Naive thymus-derived CD8-positive, alpha-beta T cell (primary cell): ENCODE data around the gene COMMD9. TPM values are rescaled to one million over a fixed set of nuclear protein-coding genes. Genes with fewer than 3 reads are reported as not detected.

ENCODE experiments used
- ATAC-seq, 2 donors: fragments of 150-1000 bp; cut with Tn5 transposase in 1 of 2; sonication (Bioruptor Pico), chemical (Tn5 transposase) in 1 of 2; 1 replicate in 1 of 2; 2 replicates in 1 of 2; pipeline ENCODE4 v1.10.0; 2021; ENCODE audit warnings: mild to moderate bottlenecking in 2 of 2, moderate library complexity in 2 of 2
- POLR2A ChIA-PET: fragments of 350-600 bp; sonication (Branson Sonifier 250); formaldehyde crosslinking; loops from one replicate; lab custom pipeline; 2021; ENCODE audit warnings: antibody characterized with exemption; lab: Charles Lee
- DNase-seq, 10 donors: peaks; one replicate each; pipeline versions ENCODE4 v3.0.0 to v3.0.0-alpha.2; 2020 to 2022
- H3K27ac Mint-ChIP-seq, 10 donors: one replicate each; pipeline ENCODE4 v1.8.0; 2020 to 2022; ENCODE audit warnings: mild to moderate bottlenecking in 10 of 10, mixed read lengths in 10 of 10, moderate library complexity in 4 of 10, inconsistent platforms in 1 of 10
- H3K27me3 Mint-ChIP-seq, 5 donors: one replicate each; pipeline ENCODE4 v1.8.0; 2021 to 2022; ENCODE audit warnings: mixed read lengths in 5 of 5
- H3K36me3 Mint-ChIP-seq, 3 donors: one replicate each; pipeline ENCODE4 v1.8.0; 2020 to 2022; ENCODE audit warnings: mixed read lengths in 3 of 3, mild to moderate bottlenecking in 2 of 3, inconsistent platforms in 1 of 3
- H3K4me1 Mint-ChIP-seq, 4 donors: one replicate each; pipeline ENCODE4 v1.8.0; 2021 to 2022; ENCODE audit warnings: mixed read lengths in 4 of 4
- H3K4me3 Mint-ChIP-seq, 10 donors: one replicate each; pipeline ENCODE4 v1.8.0; 2020 to 2022; ENCODE audit warnings: mild to moderate bottlenecking in 10 of 10, mixed read lengths in 10 of 10, moderate library complexity in 6 of 10, inconsistent platforms in 1 of 10
- H3K9me3 Mint-ChIP-seq, 9 donors: one replicate each; pipeline ENCODE4 v1.8.0; 2020 to 2022; ENCODE audit warnings: mixed read lengths in 9 of 9, mild to moderate bottlenecking in 3 of 9, inconsistent platforms in 1 of 9, moderate library complexity in 1 of 9
- polyA plus RNA-seq, 3 donors: library from polyadenylated mRNA; unstranded; fragments of 300-500 nt; fragmentation: Illumina TruSeq; gene quantifications; one replicate each; pipeline ENCODE4 v1.2.3, GENCODE V29; 2021
- total RNA-seq, 8 experiments: library from RNA in 2 of 8; stranded (reverse) in 2 of 8; gene quantifications; one replicate each; pipeline ENCODE4 v1.2.3 and lab custom pipeline; 2021 to 2026

Gene COMMD9
- total and polyA plus RNA-seq, 5 experiments from 2014 or later = 46.6 to 94.0 (median 68.9) TPM

DNA sequence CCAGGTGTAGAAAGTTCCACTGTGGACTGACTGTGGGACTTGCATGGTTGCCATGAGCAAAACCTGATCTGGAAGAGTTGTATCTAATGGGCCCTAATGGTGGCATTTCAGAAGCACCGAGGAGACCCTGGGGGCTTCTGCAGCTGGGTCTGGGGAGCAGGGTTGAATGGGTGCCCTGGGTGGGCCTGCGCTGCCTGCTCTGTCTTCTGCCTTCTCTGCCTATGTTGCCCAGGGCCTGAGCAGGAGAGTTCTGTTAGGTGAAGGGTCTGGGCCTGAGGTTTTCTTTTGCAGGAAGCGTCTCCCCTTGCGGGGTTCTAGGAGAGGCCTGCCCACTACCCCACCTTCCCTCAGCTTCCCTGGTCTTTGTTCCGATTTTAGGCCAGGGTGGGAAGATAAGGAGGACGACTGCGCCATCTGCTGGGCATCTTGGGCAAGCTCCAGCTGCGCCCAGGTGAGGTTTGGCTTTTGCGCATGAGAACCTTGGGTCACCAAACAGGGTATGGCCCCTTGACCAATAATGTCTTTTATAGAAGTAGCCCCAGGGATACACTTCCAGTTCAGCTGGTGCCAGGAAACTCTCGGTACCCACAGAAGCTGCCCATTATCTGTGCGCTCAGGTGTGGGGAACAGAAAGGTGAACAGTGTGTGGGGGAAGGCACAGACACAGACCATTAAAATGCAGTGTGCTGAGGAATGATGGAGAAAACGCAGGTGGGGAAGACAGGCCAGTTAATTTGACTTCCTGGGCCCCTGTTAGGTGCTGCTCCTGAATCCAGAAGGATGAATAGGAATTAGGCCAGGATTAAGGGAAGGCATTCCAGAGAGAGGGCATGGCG, 23.2 kb downstream of the COMMD9 start:
- Mint-ChIP-seq H3K36me3 (peaks cover 0 to 10% (median 2%) of the 10 kb centered on the region in 3 donors), H3K27ac (peak overlapping the region in 1 of 10 donors; percentile 9), H3K4me1 (peaks cover 0 to 2% (median 0%) of the 10 kb centered on the region in 4 donors), H3K9me3 (no peaks in the 10 kb centered on the region), H3K27me3 (peaks cover 3 to 28% (median 14%) of the 10 kb centered on the region in 5 donors), H3K4me3 (no peak overlapping the region)
- POLR2A ChIA-PET = no interaction called here
- DNase-seq (peak in 9 of 10 donors; percentile 9 to 65 (median 43)), ATAC-seq (peak; percentile 48 to 69)

DNA sequence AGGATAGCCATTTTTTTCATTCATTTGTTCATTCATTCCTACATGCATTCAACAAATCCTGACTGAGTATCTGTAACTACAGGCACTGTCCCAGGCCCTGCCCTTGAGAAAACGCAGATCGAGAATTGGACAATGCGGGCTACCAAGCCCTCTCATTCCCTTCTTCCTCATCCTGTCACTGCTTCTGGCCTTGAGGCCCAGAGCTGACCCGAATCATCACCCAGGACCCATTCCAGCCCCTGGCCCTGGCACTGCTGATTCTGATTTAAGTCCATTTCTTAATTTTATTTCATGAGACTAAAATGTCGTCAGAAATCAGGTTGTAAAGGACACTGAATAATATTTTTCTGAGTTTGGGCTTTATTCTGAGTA, 24.3 kb downstream of the COMMD9 start:
- H3K27me3 Mint-ChIP-seq = peaks cover 6 to 36% (median 18%) of the 10 kb centered on the region in 5 donors
- peaks cover 0 to 2% (median 0%) of the 10 kb centered on the region in 3 donors for H3K36me3 Mint-ChIP-seq
- POLR2A ChIA-PET = no interaction called here
- no peak overlapping the region for H3K27ac Mint-ChIP-seq
- ATAC-seq (no peak), DNase-seq (no peak)
- H3K4me1 Mint-ChIP-seq = peaks cover 0 to 2% (median 0%) of the 10 kb centered on the region in 4 donors
- H3K4me3 Mint-ChIP-seq = no peak overlapping the region
- no peaks in the 10 kb centered on the region for H3K9me3 Mint-ChIP-seq

DNA sequence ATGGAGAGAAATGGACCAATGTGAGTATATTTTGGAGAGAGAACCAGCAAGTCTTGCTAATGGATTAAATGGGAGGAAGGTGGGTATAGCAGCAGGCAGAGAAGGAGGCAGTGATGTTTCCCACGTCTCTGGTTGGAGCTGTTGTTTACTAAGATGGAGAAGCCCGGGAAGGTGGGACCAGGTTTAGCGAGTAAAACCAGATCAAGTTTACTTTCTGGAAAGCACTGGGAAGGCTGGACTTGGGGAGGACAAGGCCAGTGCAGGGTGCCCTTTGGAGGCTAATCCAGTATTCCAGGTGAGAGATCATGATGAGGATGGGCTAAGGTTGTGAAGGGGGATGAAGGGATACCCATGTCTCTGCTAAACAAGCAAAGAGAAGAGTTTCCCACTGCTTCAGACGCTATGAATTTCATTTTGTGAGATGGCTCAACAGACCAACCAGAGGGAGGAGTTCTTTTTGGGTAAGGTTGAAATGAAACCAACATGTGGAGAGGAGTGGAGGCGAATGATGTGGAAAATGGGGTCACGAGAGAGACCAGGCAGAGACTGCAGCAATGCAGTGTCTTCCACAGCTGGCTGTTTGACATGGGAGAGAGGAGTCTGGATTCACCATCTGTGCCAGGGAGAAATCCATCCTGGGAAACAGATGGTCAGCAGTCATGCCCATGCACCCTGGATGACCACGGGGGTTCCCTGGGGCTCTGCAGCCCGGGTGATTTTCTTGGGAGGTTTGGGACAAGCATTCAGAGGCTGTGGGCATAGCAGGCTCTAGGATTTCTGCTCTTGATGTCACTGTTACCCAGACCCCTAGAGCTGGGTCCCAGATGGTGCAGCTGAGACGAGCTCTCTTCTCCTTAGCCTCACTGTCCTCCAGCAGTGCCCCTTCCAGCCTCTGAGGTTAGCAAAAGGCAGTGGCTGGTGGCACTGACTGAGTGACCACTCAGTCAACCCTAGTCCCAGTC, 24.9 kb downstream of the COMMD9 start:
- no peaks in the 10 kb centered on the region for H3K36me3 Mint-ChIP-seq
- no peaks in the 10 kb centered on the region for H3K9me3 Mint-ChIP-seq
- no peak overlapping the region for H3K27ac Mint-ChIP-seq
- H3K4me3 Mint-ChIP-seq = no peak overlapping the region
- H3K27me3 Mint-ChIP-seq = peaks cover 7 to 43% (median 23%) of the 10 kb centered on the region in 5 donors
- H3K4me1 Mint-ChIP-seq = peaks cover 0 to 2% (median 0%) of the 10 kb centered on the region in 4 donors
- DNase-seq (no peak), ATAC-seq (no peak)
- POLR2A ChIA-PET = no interaction called here

DNA sequence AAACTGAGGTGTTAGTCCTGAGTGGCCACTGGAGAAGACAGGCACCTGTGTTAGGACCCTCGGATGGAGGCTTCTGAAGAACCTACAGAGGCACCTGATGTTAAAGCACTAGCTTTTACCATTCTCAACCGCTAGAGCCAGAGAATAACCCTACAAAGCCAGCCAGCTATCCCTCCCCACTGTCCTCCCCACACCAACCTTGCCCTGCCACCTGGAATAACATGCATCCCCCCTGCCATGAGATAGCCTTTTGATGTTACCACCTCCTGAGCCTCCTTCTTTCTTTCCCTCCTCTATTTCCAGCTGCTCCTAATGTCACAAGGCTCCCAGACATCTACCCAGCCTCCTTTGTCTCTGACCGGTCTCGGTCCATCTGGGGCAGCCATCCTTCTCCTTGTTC, 28.1 kb downstream of the COMMD9 start:
- no peak for ATAC-seq
- Mint-ChIP-seq H3K4me1 (peaks cover 0 to 2% (median 0%) of the 10 kb centered on the region in 4 donors), H3K36me3 (no peaks in the 10 kb centered on the region), H3K27me3 (peaks cover 18 to 73% (median 39%) of the 10 kb centered on the region in 5 donors), H3K4me3 (no peak overlapping the region), H3K9me3 (no peaks in the 10 kb centered on the region), H3K27ac (no peak overlapping the region)
- POLR2A ChIA-PET = no interaction called here
- no peak for DNase-seq

DNA sequence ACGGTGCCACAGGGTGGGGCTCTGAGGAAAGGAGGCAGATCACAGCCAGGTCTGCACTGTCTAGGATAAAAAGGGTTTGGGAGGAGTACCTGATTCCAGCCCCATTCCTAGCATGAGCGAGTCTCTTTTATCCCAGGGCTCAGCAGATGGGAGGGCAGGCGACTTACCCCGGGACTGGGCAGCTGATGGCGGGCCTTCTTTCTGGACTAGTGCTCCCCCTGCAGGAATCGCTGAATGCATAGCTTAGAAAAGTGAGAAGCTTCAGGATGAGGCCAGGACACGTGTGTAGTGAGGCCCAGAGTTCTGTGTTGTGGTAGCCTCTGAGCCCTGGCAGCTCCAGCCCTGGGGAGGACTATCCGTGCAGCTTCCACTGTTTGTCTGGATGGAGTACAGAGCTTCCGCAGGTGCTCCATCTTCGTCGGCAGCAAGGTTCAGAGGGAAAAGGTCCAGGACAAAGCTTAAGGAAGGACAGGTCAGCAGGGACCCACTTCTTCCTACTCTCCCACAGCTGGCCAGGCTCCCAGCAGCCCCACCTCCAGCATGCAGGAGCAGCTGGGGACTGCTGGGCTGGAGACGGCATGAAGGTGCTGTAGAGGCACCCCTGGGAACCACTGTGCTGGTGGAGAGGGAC, 30.4 kb downstream of the COMMD9 start:
- peaks cover 18 to 69% (median 36%) of the 10 kb centered on the region in 5 donors for H3K27me3 Mint-ChIP-seq
- H3K36me3 Mint-ChIP-seq = no peaks in the 10 kb centered on the region
- POLR2A ChIA-PET = no interaction called here
- no peak overlapping the region for H3K4me3 Mint-ChIP-seq
- DNase-seq = no peak
- H3K4me1 Mint-ChIP-seq = no peaks in the 10 kb centered on the region
- no peak for ATAC-seq
- H3K9me3 Mint-ChIP-seq = no peaks in the 10 kb centered on the region
- no peak overlapping the region for H3K27ac Mint-ChIP-seq

DNA sequence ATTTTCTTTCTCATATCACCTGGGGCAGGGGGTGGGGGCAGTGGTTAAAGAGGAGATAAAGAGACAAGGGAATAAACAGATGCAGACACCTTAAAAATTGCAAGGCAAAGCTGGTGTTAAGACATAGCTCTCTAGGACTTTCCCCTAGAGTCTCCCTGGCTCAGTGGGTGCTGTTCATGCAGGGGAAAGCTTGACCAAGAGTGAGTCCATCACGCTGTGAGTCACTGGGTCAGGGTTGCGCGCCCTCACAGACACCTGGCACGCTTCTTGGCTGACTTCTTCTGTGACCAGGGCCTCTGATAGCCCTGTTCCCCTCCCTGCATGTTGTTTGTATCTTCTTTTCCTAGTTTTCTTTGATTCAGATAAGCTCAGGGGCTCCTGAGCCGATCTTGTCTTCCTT, 31.9 kb downstream of the COMMD9 start:
- Mint-ChIP-seq H3K9me3 (no peaks in the 10 kb centered on the region), H3K27ac (no peak overlapping the region), H3K36me3 (no peaks in the 10 kb centered on the region), H3K27me3 (peaks cover 15 to 66% (median 28%) of the 10 kb centered on the region in 5 donors), H3K4me3 (no peak overlapping the region), H3K4me1 (no peaks in the 10 kb centered on the region)
- DNase-seq (no peak), ATAC-seq (no peak)
- POLR2A ChIA-PET = no interaction called here

DNA sequence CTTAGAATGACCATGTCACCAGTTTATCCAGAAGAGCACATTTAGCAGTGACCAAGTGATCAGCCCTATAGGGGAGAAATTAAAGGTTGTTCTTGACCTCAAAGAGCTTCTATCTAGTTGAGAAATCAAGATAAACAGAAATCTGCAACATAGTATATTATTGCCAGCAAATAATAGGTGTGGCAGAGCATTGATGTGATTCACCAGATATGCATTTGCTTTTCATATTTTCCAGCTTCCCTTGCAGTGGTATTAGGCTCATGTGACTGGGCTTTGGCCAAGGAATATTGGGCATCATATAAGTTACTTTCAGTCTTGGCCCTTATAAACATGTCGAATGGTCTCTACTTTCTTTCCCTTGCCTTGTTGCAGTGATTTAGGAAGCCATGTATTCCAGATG, 34.5 kb downstream of the COMMD9 start:
- ATAC-seq (no peak), DNase-seq (no peak)
- H3K4me3 Mint-ChIP-seq = no peak overlapping the region
- no peaks in the 10 kb centered on the region for H3K4me1 Mint-ChIP-seq
- H3K27ac Mint-ChIP-seq = no peak overlapping the region
- no peaks in the 10 kb centered on the region for H3K9me3 Mint-ChIP-seq
- no peaks in the 10 kb centered on the region for H3K36me3 Mint-ChIP-seq
- POLR2A ChIA-PET = no interaction called here
- peaks cover 20 to 72% (median 34%) of the 10 kb centered on the region in 5 donors for H3K27me3 Mint-ChIP-seq

DNA sequence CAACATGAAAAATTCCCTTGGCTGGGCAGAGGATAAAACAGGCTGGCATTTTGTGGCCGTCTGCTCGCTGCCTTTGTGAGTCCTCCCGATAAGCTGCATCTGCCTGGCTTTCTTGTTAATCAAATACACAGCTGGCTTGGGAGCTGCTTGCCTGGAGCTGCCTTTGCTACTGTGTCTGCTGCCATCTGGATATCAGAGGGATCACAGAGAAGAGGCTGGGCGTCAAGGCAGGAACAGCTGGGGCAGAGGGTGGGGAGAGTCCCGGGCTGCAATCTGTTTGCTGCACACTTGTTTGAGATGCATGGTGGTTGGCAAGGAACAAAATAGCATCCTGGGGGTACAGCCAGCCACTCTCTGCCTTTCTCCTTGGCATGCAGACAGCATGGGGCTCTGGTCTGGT, 36.0 kb downstream of the COMMD9 start:
- DNase-seq (no peak), ATAC-seq (no peak)
- Mint-ChIP-seq H3K4me1 (no peaks in the 10 kb centered on the region), H3K4me3 (no peak overlapping the region), H3K9me3 (no peaks in the 10 kb centered on the region), H3K27ac (no peak overlapping the region), H3K36me3 (no peaks in the 10 kb centered on the region), H3K27me3 (peaks cover 14 to 71% (median 26%) of the 10 kb centered on the region in 5 donors)
- POLR2A ChIA-PET = no interaction called here

DNA sequence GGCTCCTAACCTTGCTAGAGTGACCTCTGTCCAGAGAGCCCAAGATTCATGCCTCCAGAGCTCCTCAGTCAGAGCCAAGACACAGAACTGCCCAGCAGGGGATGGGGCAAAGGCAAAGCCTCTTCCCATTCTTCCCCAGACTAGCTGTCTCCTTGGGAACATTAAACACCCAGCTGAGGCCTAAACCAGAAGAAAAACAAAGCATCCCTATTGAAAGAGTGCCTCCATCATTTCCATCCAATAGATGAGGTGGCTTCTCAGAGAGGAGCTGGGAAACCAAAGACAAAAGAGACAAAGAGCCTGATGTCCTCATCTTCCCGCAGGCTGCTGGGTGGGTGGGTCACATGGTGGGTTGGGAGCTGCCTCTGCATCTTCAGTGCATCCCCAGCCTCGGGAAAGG, 37.4 kb downstream of the COMMD9 start:
- peaks cover 17 to 71% (median 26%) of the 10 kb centered on the region in 5 donors for H3K27me3 Mint-ChIP-seq
- DNase-seq (no peak), ATAC-seq (no peak)
- H3K9me3 Mint-ChIP-seq = no peaks in the 10 kb centered on the region
- peak overlapping the region in 1 of 10 donors; percentile 21 for H3K27ac Mint-ChIP-seq
- H3K36me3 Mint-ChIP-seq = no peaks in the 10 kb centered on the region
- no peak overlapping the region for H3K4me3 Mint-ChIP-seq
- no peaks in the 10 kb centered on the region for H3K4me1 Mint-ChIP-seq
- POLR2A ChIA-PET = no interaction called here

DNA sequence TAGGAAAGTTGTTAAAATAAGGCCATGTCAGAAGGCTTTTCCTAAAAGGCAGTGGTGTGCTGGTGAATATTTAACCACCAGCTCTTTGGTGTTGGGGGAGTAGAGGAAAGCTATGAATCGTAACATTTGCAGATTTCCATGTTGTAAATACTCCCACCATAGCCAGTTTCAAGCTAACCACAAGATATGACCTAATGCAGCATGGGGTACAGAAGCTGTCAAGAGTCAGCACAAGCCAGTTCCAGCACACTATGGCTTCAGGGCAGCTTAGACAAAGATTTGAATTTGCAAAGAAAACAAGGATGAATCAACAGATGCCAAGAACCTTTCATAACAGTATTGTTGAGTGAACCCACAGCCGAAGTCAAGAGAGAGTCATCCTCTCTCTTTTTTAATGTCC, 40.0 kb downstream of the COMMD9 start:
- Mint-ChIP-seq H3K27me3 (peaks cover 19 to 86% (median 41%) of the 10 kb centered on the region in 5 donors), H3K4me3 (no peak overlapping the region), H3K27ac (no peak overlapping the region), H3K9me3 (peaks cover 0 to 2% (median 0%) of the 10 kb centered on the region in 9 donors), H3K36me3 (no peaks in the 10 kb centered on the region), H3K4me1 (no peaks in the 10 kb centered on the region)
- ATAC-seq = no peak
- POLR2A ChIA-PET = no interaction called here
- no peak for DNase-seq

DNA sequence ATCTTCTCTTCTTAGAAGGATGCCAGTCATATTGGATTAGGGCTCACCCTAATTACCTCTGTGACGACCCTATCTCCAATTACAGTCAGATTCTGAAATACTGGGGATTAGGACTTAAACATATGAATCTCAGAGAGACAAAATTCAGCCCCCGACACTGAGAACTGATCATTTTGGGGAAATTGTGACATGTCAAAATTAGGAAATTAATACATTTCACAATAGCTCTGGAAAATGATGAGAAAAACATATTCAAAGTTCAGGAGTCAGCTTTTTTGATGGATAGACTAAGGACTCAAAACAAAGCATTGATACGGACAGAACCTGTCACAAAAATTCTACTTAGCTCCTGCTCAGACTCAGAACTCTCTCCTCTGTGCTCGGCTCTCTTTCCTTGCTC, 40.8 kb downstream of the COMMD9 start:
- H3K4me3 Mint-ChIP-seq = no peak overlapping the region
- H3K9me3 Mint-ChIP-seq = peaks cover 0 to 2% (median 0%) of the 10 kb centered on the region in 9 donors
- no peak overlapping the region for H3K27ac Mint-ChIP-seq
- H3K27me3 Mint-ChIP-seq = peaks cover 20 to 87% (median 43%) of the 10 kb centered on the region in 5 donors
- DNase-seq (no peak), ATAC-seq (no peak)
- H3K36me3 Mint-ChIP-seq = no peaks in the 10 kb centered on the region
- POLR2A ChIA-PET = no interaction called here
- H3K4me1 Mint-ChIP-seq = no peaks in the 10 kb centered on the region

DNA sequence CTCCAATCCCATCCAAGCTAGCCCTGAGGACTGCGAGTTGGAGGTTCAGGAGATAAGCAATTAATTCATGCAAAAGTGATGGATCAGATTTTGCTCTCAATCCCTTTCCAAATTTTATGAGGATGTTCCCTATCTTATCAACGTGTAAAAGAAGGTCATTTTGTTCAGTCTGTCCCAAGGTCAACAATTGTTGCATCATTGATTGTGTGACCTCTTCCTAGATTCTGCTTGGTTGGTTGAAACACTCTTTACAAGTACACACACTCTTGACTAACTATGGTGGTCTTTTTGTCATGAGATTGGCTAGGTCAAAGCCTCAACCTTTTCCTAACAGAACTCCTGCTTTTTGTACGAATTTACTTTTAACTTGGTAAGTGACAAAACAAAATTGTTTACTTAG, 41.7 kb downstream of the COMMD9 start:
- peaks cover 0 to 2% (median 0%) of the 10 kb centered on the region in 9 donors for H3K9me3 Mint-ChIP-seq
- no peaks in the 10 kb centered on the region for H3K36me3 Mint-ChIP-seq
- no peak overlapping the region for H3K27ac Mint-ChIP-seq
- ATAC-seq (no peak), DNase-seq (no peak)
- no peak overlapping the region for H3K4me3 Mint-ChIP-seq
- H3K27me3 Mint-ChIP-seq = peaks cover 22 to 88% (median 41%) of the 10 kb centered on the region in 5 donors
- no peaks in the 10 kb centered on the region for H3K4me1 Mint-ChIP-seq
- POLR2A ChIA-PET = no interaction called here
